HFF-Myc (cell line): ENCODE data around the gene PLN.

Experiments
- DNase-seq: peaks from one replicate; pipeline ENCODE4 v3.0.0-alpha.2; 2011; ENCODE audit warnings: low read depth; ENCODE audit errors: extremely low read depth
- H3K4me3 ChIP-seq: replicated peaks from 2 replicates; pipeline ENCODE4 v1.5.1; 2011; ENCODE audit warnings: low read depth, mild to moderate bottlenecking, control low read depth, low read length
- TF ChIP-seq, protein P1 (sequence below): IDR thresholded peaks from 2 replicates; pipeline ENCODE4 v1.5.1; 2012; ENCODE audit warnings: mild to moderate bottlenecking, low read depth, low read length, control low read depth; ENCODE audit errors: missing control alignments

The PLN gene

DNA sequence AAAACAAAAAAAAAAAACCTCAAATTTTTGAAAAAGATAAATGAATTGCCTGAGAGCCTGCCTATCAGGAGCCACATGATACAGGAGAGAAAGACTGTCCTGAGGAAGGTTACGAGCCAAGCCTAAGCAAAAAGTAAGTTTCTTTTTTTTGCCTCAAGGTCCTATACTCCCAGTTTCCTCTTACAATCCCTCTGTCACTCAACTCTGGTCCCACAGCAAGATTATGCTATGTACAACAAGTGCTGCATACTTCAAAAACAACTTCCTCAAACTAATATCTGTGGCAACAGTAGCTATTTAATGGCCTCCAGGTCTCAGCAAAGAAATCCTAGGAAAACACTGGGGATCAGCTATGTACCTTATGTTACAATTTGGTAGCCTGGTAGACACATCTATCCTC is 46.8 kb downstream of the PLN start:
- TF ChIP-seq, protein P1, sequence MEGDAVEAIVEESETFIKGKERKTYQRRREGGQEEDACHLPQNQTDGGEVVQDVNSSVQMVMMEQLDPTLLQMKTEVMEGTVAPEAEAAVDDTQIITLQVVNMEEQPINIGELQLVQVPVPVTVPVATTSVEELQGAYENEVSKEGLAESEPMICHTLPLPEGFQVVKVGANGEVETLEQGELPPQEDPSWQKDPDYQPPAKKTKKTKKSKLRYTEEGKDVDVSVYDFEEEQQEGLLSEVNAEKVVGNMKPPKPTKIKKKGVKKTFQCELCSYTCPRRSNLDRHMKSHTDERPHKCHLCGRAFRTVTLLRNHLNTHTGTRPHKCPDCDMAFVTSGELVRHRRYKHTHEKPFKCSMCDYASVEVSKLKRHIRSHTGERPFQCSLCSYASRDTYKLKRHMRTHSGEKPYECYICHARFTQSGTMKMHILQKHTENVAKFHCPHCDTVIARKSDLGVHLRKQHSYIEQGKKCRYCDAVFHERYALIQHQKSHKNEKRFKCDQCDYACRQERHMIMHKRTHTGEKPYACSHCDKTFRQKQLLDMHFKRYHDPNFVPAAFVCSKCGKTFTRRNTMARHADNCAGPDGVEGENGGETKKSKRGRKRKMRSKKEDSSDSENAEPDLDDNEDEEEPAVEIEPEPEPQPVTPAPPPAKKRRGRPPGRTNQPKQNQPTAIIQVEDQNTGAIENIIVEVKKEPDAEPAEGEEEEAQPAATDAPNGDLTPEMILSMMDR: no peak
- no peak for DNase-seq
- no peak overlapping the region for H3K4me3 ChIP-seq

DNA sequence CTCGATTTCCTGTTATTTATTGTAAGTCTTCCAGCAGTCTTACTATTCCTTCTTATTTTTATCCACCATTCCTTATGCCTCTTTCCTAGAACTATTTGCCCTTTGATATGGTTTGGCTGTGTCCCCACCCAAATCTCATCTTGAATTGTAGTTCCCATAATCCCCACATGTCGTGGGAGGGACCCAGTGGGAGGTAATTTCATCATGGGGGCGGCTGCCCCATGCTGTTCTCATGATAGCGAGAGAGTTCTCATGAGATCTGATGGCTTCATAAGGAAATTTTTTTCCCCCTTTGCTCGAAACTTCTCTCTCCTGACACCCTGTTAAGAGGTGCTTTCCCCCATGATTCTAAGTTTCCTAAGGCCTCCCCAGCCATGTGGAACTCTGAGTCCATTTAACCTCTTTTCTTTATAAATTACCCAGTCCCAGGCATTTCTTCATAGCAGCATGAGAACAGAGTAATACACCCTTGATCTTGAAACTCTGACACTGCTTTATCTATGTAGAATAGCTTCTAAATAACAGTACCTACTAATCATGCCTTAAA is 48.8 kb downstream of the PLN start:
- H3K4me3 ChIP-seq: no peak overlapping the region
- TF ChIP-seq, protein P1: no peak
- no peak for DNase-seq

DNA sequence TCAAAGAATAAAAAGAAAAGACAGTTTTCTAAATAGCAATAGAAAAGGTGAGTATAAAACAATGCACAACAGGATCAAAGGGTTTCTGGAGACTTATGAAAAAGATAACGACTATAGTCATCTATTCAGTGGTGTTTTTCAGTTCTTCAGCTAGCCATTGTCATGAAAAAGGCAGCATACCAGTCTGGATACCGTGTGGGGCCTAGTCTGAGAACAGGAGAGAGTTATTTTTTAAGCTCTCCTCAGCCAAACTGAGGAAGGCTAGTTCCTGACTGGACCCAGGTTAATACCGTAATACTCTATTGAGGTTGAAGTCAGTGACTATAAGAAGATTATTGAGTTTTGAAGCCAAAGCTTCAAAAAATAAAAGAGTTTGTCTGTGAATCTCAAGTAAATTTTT is 49.5 kb downstream of the PLN start:
- no peak overlapping the region for H3K4me3 ChIP-seq
- no peak for DNase-seq
- TF ChIP-seq, protein P1: no peak

- H3K4me3 ChIP-seq: no peak overlapping the region
- DNase-seq: no peak
- TF ChIP-seq, protein P1: no peak
These were observed 50.2 kb downstream of the PLN start for GRCh38 chr6:118598324-118598723.

DNA sequence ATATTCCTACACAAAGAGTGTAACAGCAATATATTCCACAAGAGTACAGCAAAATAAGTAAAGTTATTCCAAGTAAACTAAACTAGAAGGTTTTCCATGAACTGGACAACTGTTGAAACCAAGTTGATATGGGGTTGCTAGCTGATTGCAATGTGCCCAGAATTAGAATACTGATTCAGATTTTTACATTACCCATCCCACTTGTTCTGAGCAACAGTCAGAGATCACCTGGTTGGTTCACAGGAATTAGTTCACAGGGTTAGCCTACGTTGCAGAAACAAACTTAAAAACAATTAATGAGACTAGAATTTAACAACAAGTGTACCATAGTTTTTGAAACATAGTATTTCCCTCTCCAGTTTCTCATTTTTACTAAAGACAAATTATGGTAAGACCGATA is 54.2 kb downstream of the PLN start:
- H3K4me3 ChIP-seq: no peak overlapping the region
- no peak for DNase-seq
- TF ChIP-seq, protein P1: no peak

DNA sequence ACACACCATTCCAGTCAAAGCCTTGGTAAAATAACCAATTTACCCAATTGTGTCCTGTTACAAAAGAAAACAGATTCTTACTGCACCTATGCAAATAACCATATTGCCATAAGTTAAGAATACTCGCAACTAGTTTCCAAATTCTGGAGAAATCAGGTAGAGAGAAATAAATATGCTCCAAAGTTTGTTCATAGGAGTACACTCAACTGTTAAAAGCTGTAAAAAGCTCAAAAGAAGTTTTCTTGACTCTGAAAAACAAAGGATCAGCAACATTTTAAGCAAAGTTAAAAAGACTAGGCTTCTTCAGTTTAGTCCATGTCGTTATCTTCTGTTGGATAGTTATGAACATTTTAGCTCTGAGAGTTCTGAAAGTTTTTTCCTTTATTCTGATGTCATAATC is 55.3 kb downstream of the PLN start:
- no peak overlapping the region for H3K4me3 ChIP-seq
- TF ChIP-seq, protein P1: no peak
- DNase-seq: no peak

DNA sequence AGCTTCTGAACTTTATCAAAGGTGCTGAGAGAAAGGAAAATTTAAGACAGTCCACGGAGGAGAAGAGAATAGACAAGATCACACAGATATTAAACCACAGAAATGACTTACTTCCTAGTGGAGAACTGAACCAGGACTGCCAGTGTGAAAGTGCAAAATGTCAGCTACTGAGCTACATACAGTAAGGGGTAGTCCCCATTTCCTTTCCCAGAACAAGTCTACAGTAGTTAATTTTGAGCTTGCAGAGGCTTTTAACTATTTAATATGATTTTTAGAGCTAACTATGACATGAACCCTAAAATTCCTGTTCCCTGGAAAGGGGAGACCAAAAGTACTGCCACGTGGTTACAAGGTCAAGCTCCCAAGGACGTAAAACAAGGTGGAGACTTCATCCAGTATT is 58.2 kb downstream of the PLN start:
- no peak for DNase-seq
- TF ChIP-seq, protein P1: no peak
- H3K4me3 ChIP-seq: no peak overlapping the region
